PC-9 (cell line): ENCODE data around the gene RRBP1. TPM values are rescaled to one million over a fixed set of nuclear protein-coding genes. Genes with fewer than 3 reads are reported as not detected.

Experiments
- BruUV-seq: library from RNA; stranded (reverse); fragments of 400-500 nt; replicated peaks from 2 replicates; lab custom pipeline; 2021; lab: Mats Ljungman, UMichigan
- CTCF ChIA-PET: fragments of 300-600 bp; sonication (Branson Sonifier 250); formaldehyde crosslinking; loops from one replicate; lab custom pipeline; 2022; ENCODE audit warnings: antibody characterized with exemption; lab: Charles Lee
- POLR2A ChIA-PET: fragments of 300-600 bp; sonication (Branson Sonifier 250); formaldehyde crosslinking; loops from one replicate; lab custom pipeline; 2022; ENCODE audit warnings: antibody characterized with exemption; ENCODE audit not compliant: unreplicated experiment; lab: Charles Lee
- DNase-seq, 2 experiments: peaks; one replicate each; pipeline versions ENCODE4 v3.0.0 to v3.0.0-alpha.2; 2015 to 2022; ENCODE audit warnings: mixed read lengths in 1 of 2
- H2AFZ ChIP-seq: fragments of 200-600 bp; sonication (generic); 2 replicates; pipeline ENCODE4 v1.8.1; 2017; ENCODE audit warnings: antibody characterized with exemption
- H3F3A ChIP-seq: fragments of 200-600 bp; sonication (generic); 2 replicates; pipeline ENCODE4 v1.8.1; 2017; ENCODE audit warnings: antibody characterized with exemption, mild to moderate bottlenecking, low read depth; ENCODE audit not compliant: insufficient read depth
- H3K27ac ChIP-seq: fragments of 200-600 bp; sonication (generic); 2 replicates; pipeline ENCODE4 v1.6.1; 2016; ENCODE audit warnings: mixed run types
- H3K27me3 ChIP-seq: fragments of 200-600 bp; sonication (generic); 2 replicates; pipeline ENCODE4 v1.6.1; 2016; ENCODE audit warnings: low read depth, mixed run types; ENCODE audit not compliant: insufficient read depth
- H3K36me3 ChIP-seq: fragments of 200-600 bp; sonication (generic); 2 replicates; pipeline ENCODE4 v1.6.1; 2016; ENCODE audit warnings: low read depth, mixed run types
- H3K4me1 ChIP-seq: fragments of 200-600 bp; sonication (generic); replicated peaks from 2 replicates; pipeline ENCODE4 v1.6.1; 2016; ENCODE audit warnings: mixed run types; ENCODE audit not compliant: insufficient read depth
- H3K4me2 ChIP-seq: fragments of 200-600 bp; sonication (generic); 2 replicates; pipeline ENCODE4 v1.6.1; 2017; ENCODE audit warnings: mixed run types
- H3K4me3 ChIP-seq: fragments of 200-600 bp; sonication (generic); 2 replicates; pipeline ENCODE4 v1.6.1; 2016; ENCODE audit warnings: mixed run types
- H3K79me2 ChIP-seq: fragments of 200-600 bp; sonication (generic); 2 replicates; pipeline ENCODE4 v1.6.1; 2017; ENCODE audit warnings: low read depth, mixed run types
- H3K9me2 ChIP-seq: fragments of 200-600 bp; sonication (generic); 2 replicates; pipeline ENCODE4 v1.8.1; 2017; ENCODE audit warnings: mild to moderate bottlenecking; ENCODE audit not compliant: insufficient read depth
- H3K9me3 ChIP-seq: fragments of 200-600 bp; sonication (generic); 2 replicates; pipeline ENCODE4 v1.8.1; 2016; ENCODE audit warnings: low read depth; ENCODE audit not compliant: insufficient read depth
- H4K20me1 ChIP-seq: fragments of 200-600 bp; sonication (generic); 2 replicates; pipeline ENCODE4 v1.8.1; 2017; ENCODE audit not compliant: insufficient read depth
- CTCF ChIP-seq: fragments of 200-600 bp; sonication (generic); conservative IDR thresholded peaks from 2 replicates; pipeline ENCODE4 v1.6.1; 2017; ENCODE audit warnings: mixed run types, antibody characterized with exemption, mild to moderate bottlenecking, moderate library complexity
- EZH2 ChIP-seq: fragments of 200-600 bp; sonication (generic); IDR thresholded peaks from 2 replicates; pipeline ENCODE4 v1.8.0; 2017; ENCODE audit warnings: antibody characterized with exemption, low read depth
- intact Hi-C: fragments of 100-400 bp; cut with micrococcal nuclease; formaldehyde crosslinking; loops from one replicate; pipeline ENCODE4 v1.10.0; 2022; ENCODE audit not compliant: unreplicated experiment
- total RNA-seq: library from RNA; stranded (reverse); gene quantifications from 2 replicates; pipeline ENCODE4 v1.2.3, GENCODE V29; 2021

Gene RRBP1
- total RNA-seq, 1 experiment from 2014 or later = 144 TPM

GRCh38 chr20:17573463-17573862 lies 108.6 kb downstream of the RRBP1 start:
- H2AFZ ChIP-seq = no peak overlapping the region
- H3K27ac ChIP-seq = no peak overlapping the region
- intact Hi-C loops = no loop called here
- H3F3A ChIP-seq = peaks cover 9% of the 10 kb centered on the region; the same call in 1 of the 2 replicates
- no peaks in the 10 kb centered on the region for H3K9me2 ChIP-seq
- peaks cover 86% of the 10 kb centered on the region for H3K79me2 ChIP-seq
- peaks cover 70% of the 10 kb centered on the region for H4K20me1 ChIP-seq
- BruUV-seq = no TSS peak
- ChIA-PET CTCF (no interaction called here), POLR2A (interaction anchor here (0.7 kb wide), 1 partner anchor 37 kb away, joined by 5 read pairs; no protein-coding TSS in a partner anchor)
- H3K36me3 ChIP-seq = peaks cover 20% of the 10 kb centered on the region
- no peak for TF ChIP-seq CTCF
- TF ChIP-seq EZH2 = no peak
- H3K27me3 ChIP-seq = no peaks in the 10 kb centered on the region
- peaks cover 32% of the 10 kb centered on the region for H3K4me1 ChIP-seq
- H3K4me2 ChIP-seq = 0 out of 2 replicates have a peak overlapping the region, but pooled peaks have one; percentile 90
- H3K4me3 ChIP-seq = no peak overlapping the region; the same call in 1 of the 2 replicates
- no peak for DNase-seq
- no peaks in the 10 kb centered on the region for H3K9me3 ChIP-seq

GRCh38 chr20:17572034-17572638 lies 109.9 kb downstream of the RRBP1 start:
- no peaks in the 10 kb centered on the region for H3K9me2 ChIP-seq
- peaks cover 86% of the 10 kb centered on the region for H3K79me2 ChIP-seq
- peak in 1 of 2 experiments; percentile 54 for DNase-seq
- peaks cover 20% of the 10 kb centered on the region; the same call in 1 of the 2 replicates for H3F3A ChIP-seq
- intact Hi-C loops = no loop called here
- H3K9me3 ChIP-seq = no peaks in the 10 kb centered on the region
- peak overlapping the region; percentile 95 for H3K4me3 ChIP-seq
- peaks cover 45% of the 10 kb centered on the region for H3K4me1 ChIP-seq
- peak overlapping the region; percentile 90 for H3K4me2 ChIP-seq
- H2AFZ ChIP-seq = no peak overlapping the region
- ChIA-PET POLR2A (interaction anchor here (0.6 to 0.7 kb wide), 3 partner anchors 11 to 41 kb away, joined by 3 to 4 read pairs (median 3); no protein-coding TSS in a partner anchor), CTCF (interaction anchor here (0.8 kb wide), 1 partner anchor 36 kb away, joined by 3 read pairs; no protein-coding TSS in a partner anchor)
- H3K27ac ChIP-seq = peak overlapping the region; percentile 20
- no peaks in the 10 kb centered on the region for H3K27me3 ChIP-seq
- no TSS peak for BruUV-seq
- peaks cover 20% of the 10 kb centered on the region for H3K36me3 ChIP-seq
- H4K20me1 ChIP-seq = peaks cover 61% of the 10 kb centered on the region
- TF ChIP-seq CTCF (no peak), EZH2 (no peak)

- Histone ChIP-seq H3K4me3 (peak overlapping the region; percentile 95), H3F3A (peaks cover 22% of the 10 kb centered on the region; the same call in 1 of the 2 replicates), H3K79me2 (peaks cover 81% of the 10 kb centered on the region), H3K4me1 (peaks cover 43% of the 10 kb centered on the region), H3K4me2 (peak overlapping the region; percentile 90), H4K20me1 (peaks cover 51% of the 10 kb centered on the region), H3K27ac (peak overlapping the region; percentile 84; the same call in 1 of the 2 replicates), H3K27me3 (no peaks in the 10 kb centered on the region), H2AFZ (no peak overlapping the region), H3K9me3 (no peaks in the 10 kb centered on the region), H3K36me3 (peaks cover 13% of the 10 kb centered on the region; the same call in 1 of the 2 replicates), H3K9me2 (no peaks in the 10 kb centered on the region)
- intact Hi-C loops = no loop called here
- CTCF ChIA-PET = interaction anchor here (0.5 to 1.5 kb wide), 3 partner anchors 31 to 400 kb away, joined by 3 to 4 read pairs (median 4); no protein-coding TSS in a partner anchor
- POLR2A ChIA-PET = interaction anchor here (0.6 to 1.8 kb wide), 4 partner anchors 10 to 34 kb away, joined by 3 to 78 read pairs (median 10); no protein-coding TSS in a partner anchor
- no peak for DNase-seq
- no TSS peak for BruUV-seq
- no peak for TF ChIP-seq EZH2
- no peak for TF ChIP-seq CTCF
Observed at GRCh38 chr20:17571153-17571527, 110.9 kb downstream of the RRBP1 start.
